ENCODE results near the gene OR6B1.

The OR6B1 gene

GRCh38 chr7:143979359-143979758 lies 20.8 kb upstream of the OR6B1 start:
- Histone ChIP-seq H3K79me2 (ENCODE audit: insufficient read depth, low read length) (no peaks in the 10 kb centered on the region), H2AFZ (ENCODE audit: low read length) (no peak overlapping the region), H3F3A (ENCODE audit: low read depth) (no peaks in the 10 kb centered on the region), H3K9me3 (ENCODE audit: insufficient read depth, low read depth, low read length) (no peaks in the 10 kb centered on the region), H3K4me2 (ENCODE audit: low read depth, low read length, poor library complexity, severe bottlenecking) (no peak overlapping the region), H3K4me3 (ENCODE audit: low read length, poor library complexity, severe bottlenecking) (no peak overlapping the region), H3K9ac (ENCODE audit: low read depth, low read length, poor library complexity, severe bottlenecking) (no peak overlapping the region), H3K4me1 (ENCODE audit: insufficient read depth, low read length, poor library complexity, severe bottlenecking) (no peaks in the 10 kb centered on the region), H3K36me3 (ENCODE audit: insufficient read depth, low read length) (no peaks in the 10 kb centered on the region), H4K20me1 (ENCODE audit: insufficient read depth, low read length, poor library complexity, severe bottlenecking) (no peaks in the 10 kb centered on the region), H3K9me2 (replicated peaks; ENCODE audit: low read depth, low read length) (no peaks in the 10 kb centered on the region), H3K27me3 (ENCODE audit: insufficient read depth, low read length, poor library complexity, severe bottlenecking) (no peaks in the 10 kb centered on the region)
- TF ChIP-seq EZH2phosphoT487 (IDR thresholded peaks at IDR 0.05; ENCODE audit: borderline replicate concordance) (no peak), CTCF (conservative IDR thresholded peaks at IDR 0.05; ENCODE audit: low read length) (no peak)

GRCh38 chr7:143979998-143980397 lies 20.1 kb upstream of the OR6B1 start:
- Histone ChIP-seq H3K79me2 (ENCODE audit: insufficient read depth, low read length) (no peaks in the 10 kb centered on the region), H3K9me2 (replicated peaks; ENCODE audit: low read depth, low read length) (no peaks in the 10 kb centered on the region), H2AFZ (ENCODE audit: low read length) (no peak overlapping the region), H3K36me3 (ENCODE audit: insufficient read depth, low read length) (no peaks in the 10 kb centered on the region), H3K27me3 (ENCODE audit: insufficient read depth, low read length, poor library complexity, severe bottlenecking) (no peaks in the 10 kb centered on the region), H3K4me2 (ENCODE audit: low read depth, low read length, poor library complexity, severe bottlenecking) (no peak overlapping the region), H3F3A (ENCODE audit: low read depth) (no peaks in the 10 kb centered on the region), H4K20me1 (ENCODE audit: insufficient read depth, low read length, poor library complexity, severe bottlenecking) (no peaks in the 10 kb centered on the region), H3K4me1 (ENCODE audit: insufficient read depth, low read length, poor library complexity, severe bottlenecking) (no peaks in the 10 kb centered on the region), H3K4me3 (ENCODE audit: low read length, poor library complexity, severe bottlenecking) (no peak overlapping the region), H3K9me3 (ENCODE audit: insufficient read depth, low read depth, low read length) (no peaks in the 10 kb centered on the region), H3K9ac (ENCODE audit: low read depth, low read length, poor library complexity, severe bottlenecking) (no peak overlapping the region)
- no peak for TF ChIP-seq EZH2phosphoT487 (IDR thresholded peaks at IDR 0.05; ENCODE audit: borderline replicate concordance)
- no peak for TF ChIP-seq CTCF (conservative IDR thresholded peaks at IDR 0.05; ENCODE audit: low read length)

GRCh38 chr7:143980746-143981510 lies 19.2 kb upstream of the OR6B1 start:
- Histone ChIP-seq H3K4me3 (ENCODE audit: low read length, poor library complexity, severe bottlenecking) (no peak overlapping the region), H3K9ac (ENCODE audit: low read depth, low read length, poor library complexity, severe bottlenecking) (no peak overlapping the region), H3K79me2 (ENCODE audit: insufficient read depth, low read length) (no peaks in the 10 kb centered on the region), H2AFZ (ENCODE audit: low read length) (no peak overlapping the region), H3K4me1 (ENCODE audit: insufficient read depth, low read length, poor library complexity, severe bottlenecking) (no peaks in the 10 kb centered on the region), H3K36me3 (ENCODE audit: insufficient read depth, low read length) (no peaks in the 10 kb centered on the region), H3K27me3 (ENCODE audit: insufficient read depth, low read length, poor library complexity, severe bottlenecking) (no peaks in the 10 kb centered on the region), H4K20me1 (ENCODE audit: insufficient read depth, low read length, poor library complexity, severe bottlenecking) (no peaks in the 10 kb centered on the region), H3K9me2 (replicated peaks; ENCODE audit: low read depth, low read length) (no peaks in the 10 kb centered on the region), H3K9me3 (ENCODE audit: insufficient read depth, low read depth, low read length) (no peaks in the 10 kb centered on the region), H3K4me2 (ENCODE audit: low read depth, low read length, poor library complexity, severe bottlenecking) (no peak overlapping the region), H3F3A (ENCODE audit: low read depth) (no peaks in the 10 kb centered on the region)
- TF ChIP-seq EZH2phosphoT487 (IDR thresholded peaks at IDR 0.05; ENCODE audit: borderline replicate concordance), result no peak
- TF ChIP-seq CTCF (conservative IDR thresholded peaks at IDR 0.05; ENCODE audit: low read length), result no peak
